Measurements from ENCODE around the gene TSEN2.

GRCh38 chr3:12496453-12496761, 12.1 kb downstream of the TSEN2 start:
- no peak for TF ChIP-seq ZBTB26 (CRISPR knock-in tag; IDR thresholded peaks at IDR 0.05)
- no peak for TF ChIP-seq ZNF766 (CRISPR knock-in tag; conservative IDR thresholded peaks at IDR 0.05)
- TF ChIP-seq TEAD2 (tag; IDR thresholded peaks at IDR 0.05) = no peak
- no peak for TF ChIP-seq ZNF253 (CRISPR knock-in tag; conservative IDR thresholded peaks at IDR 0.05)
- TF ChIP-seq ZNF639 (CRISPR knock-in tag; conservative IDR thresholded peaks at IDR 0.05 in 1 of 2, IDR thresholded peaks at IDR 0.05 in 1 of 2) = no peak
- no peak for TF ChIP-seq KLF1 (tag; IDR thresholded peaks at IDR 0.05)
- TF ChIP-seq POLR2AphosphoS5 (IDR thresholded peaks at IDR 0.05; ENCODE audit: control insufficient read depth, insufficient read depth, low read depth, low read length) = no peak
- TF ChIP-seq ZBTB11 (CRISPR knock-in tag; IDR thresholded peaks at IDR 0.05) = no peak

Measured in K562 (cell line).